OCI-LY1 (cell line): ENCODE measurements around the gene HLCS.

Experiments
- H2AFZ ChIP-seq: fragments of 200-600 bp; sonication (generic), shearing (Covaris generic); 2 replicates; pipeline ENCODE4 v1.6.0; 2014; ENCODE audit warnings: antibody characterized with exemption, mild to moderate bottlenecking, low read length
- H3F3A ChIP-seq: fragments of 200-600 bp; sonication (generic), shearing (Covaris generic); 2 replicates; pipeline ENCODE4 v1.6.0; 2014; ENCODE audit warnings: mild to moderate bottlenecking, antibody characterized with exemption, low read length, moderate library complexity; ENCODE audit not compliant: insufficient read depth
- H3K27ac ChIP-seq: fragments of 200-600 bp; sonication (generic); 2 replicates; pipeline ENCODE4 v1.5.1; 2014; ENCODE audit warnings: low read length, mixed run types, mild to moderate bottlenecking, low read depth; ENCODE audit not compliant: poor library complexity, severe bottlenecking
- H3K27me3 ChIP-seq: fragments of 200-600 bp; sonication (generic); 2 replicates; pipeline ENCODE4 v1.6.0; 2014; ENCODE audit warnings: antibody characterized with exemption, mild to moderate bottlenecking, low read length, moderate library complexity; ENCODE audit not compliant: insufficient read depth
- H3K36me3 ChIP-seq: fragments of 200-600 bp; sonication (generic); 2 replicates; pipeline ENCODE4 v1.6.1; 2014; ENCODE audit warnings: mild to moderate bottlenecking, antibody characterized with exemption, low read length, moderate library complexity, mixed read lengths; ENCODE audit not compliant: insufficient read depth
- H3K4me1 ChIP-seq: fragments of 200-600 bp; sonication (generic); 2 replicates; pipeline ENCODE4 v1.5.1; 2014; ENCODE audit warnings: mild to moderate bottlenecking, low read length, moderate library complexity; ENCODE audit not compliant: insufficient read depth, severe bottlenecking
- H3K4me2 ChIP-seq: fragments of 200-600 bp; sonication (generic), shearing (Covaris generic); 2 replicates; pipeline ENCODE4 v1.6.1; 2014; ENCODE audit warnings: low read length
- H3K4me3 ChIP-seq: fragments of 200-600 bp; sonication (generic); 2 replicates; pipeline ENCODE4 v1.5.1; 2014; ENCODE audit warnings: low read length, low read depth, mild to moderate bottlenecking, mixed read lengths; ENCODE audit not compliant: poor library complexity, severe bottlenecking
- H3K79me2 ChIP-seq: fragments of 200-600 bp; shearing (Covaris generic); 2 replicates; pipeline ENCODE4 v1.6.1; 2016; ENCODE audit warnings: mixed run types, low read length, mixed read lengths; ENCODE audit not compliant: insufficient read depth
- H3K9ac ChIP-seq: fragments of 200-600 bp; sonication (generic), shearing (Covaris generic); 2 replicates; pipeline ENCODE4 v1.6.1; 2014; ENCODE audit warnings: mild to moderate bottlenecking, low read length, mixed read lengths
- H3K9me2 ChIP-seq: fragments of 200-600 bp; sonication (generic), shearing (Covaris generic); 2 replicates; pipeline ENCODE4 v1.6.1; 2014; ENCODE audit warnings: low read depth, mild to moderate bottlenecking, low read length, mixed read lengths
- H3K9me3 ChIP-seq: fragments of 200-600 bp; shearing (Covaris generic); 2 replicates; pipeline ENCODE4 v1.6.1; 2014; ENCODE audit warnings: low read length, mixed read lengths
- H4K20me1 ChIP-seq: fragments of 200-600 bp; sonication (generic), shearing (Covaris generic); 2 replicates; pipeline ENCODE4 v1.6.0; 2016; ENCODE audit warnings: mild to moderate bottlenecking, low read length; ENCODE audit not compliant: insufficient read depth
- EZH2 ChIP-seq: fragments of 200-600 bp; sonication (generic), shearing (Covaris generic); IDR thresholded peaks from 2 replicates; pipeline ENCODE4 v1.8.0; 2017; ENCODE audit warnings: borderline replicate concordance, mixed run types, mild to moderate bottlenecking, antibody characterized with exemption, low read length, moderate library complexity, mixed read lengths
- TF ChIP-seq, protein P1 (sequence below): fragments of 200-600 bp; sonication (generic), shearing (Covaris generic); IDR thresholded peaks from 2 replicates; pipeline ENCODE4 v1.5.1; 2017; ENCODE audit warnings: mild to moderate bottlenecking, antibody characterized with exemption, low read length, moderate library complexity, mixed read lengths

The HLCS gene

DNA sequence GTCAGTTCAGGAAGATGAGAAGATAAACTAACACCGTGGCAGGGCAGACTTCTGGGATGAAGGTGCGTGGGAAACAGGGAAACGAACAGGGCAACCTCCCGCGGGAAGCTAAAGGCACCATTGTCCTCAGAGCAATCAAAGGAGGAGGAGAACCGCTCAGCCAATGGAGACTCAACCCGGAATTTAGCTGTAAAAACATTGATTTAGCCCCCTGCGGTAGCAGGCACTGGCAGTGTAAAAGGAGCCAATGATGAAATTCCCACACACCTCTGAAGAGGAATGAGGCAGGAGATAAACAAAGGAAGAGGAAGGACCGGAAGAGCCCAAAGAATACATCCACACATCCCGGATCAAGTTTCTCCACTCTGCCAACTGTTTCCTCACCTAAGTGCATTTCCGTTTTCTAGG lies 19.5 kb downstream of the HLCS start:
- no peaks in the 10 kb centered on the region for H3F3A ChIP-seq
- H3K9me3 ChIP-seq: no peaks in the 10 kb centered on the region
- H3K9ac ChIP-seq: no peak overlapping the region
- no peaks in the 10 kb centered on the region for H3K9me2 ChIP-seq
- no peak overlapping the region for H3K4me3 ChIP-seq
- H3K79me2 ChIP-seq: no peaks in the 10 kb centered on the region
- no peak overlapping the region for H3K4me2 ChIP-seq
- no peak overlapping the region for H2AFZ ChIP-seq
- H3K27me3 ChIP-seq: no peaks in the 10 kb centered on the region
- peaks cover 4% of the 10 kb centered on the region; the same call in 1 of the 2 replicates for H3K36me3 ChIP-seq
- H3K27ac ChIP-seq: no peak overlapping the region
- no peaks in the 10 kb centered on the region for H3K4me1 ChIP-seq
- H4K20me1 ChIP-seq: no peaks in the 10 kb centered on the region
- no peak for TF ChIP-seq EZH2
- TF ChIP-seq, protein P1, sequence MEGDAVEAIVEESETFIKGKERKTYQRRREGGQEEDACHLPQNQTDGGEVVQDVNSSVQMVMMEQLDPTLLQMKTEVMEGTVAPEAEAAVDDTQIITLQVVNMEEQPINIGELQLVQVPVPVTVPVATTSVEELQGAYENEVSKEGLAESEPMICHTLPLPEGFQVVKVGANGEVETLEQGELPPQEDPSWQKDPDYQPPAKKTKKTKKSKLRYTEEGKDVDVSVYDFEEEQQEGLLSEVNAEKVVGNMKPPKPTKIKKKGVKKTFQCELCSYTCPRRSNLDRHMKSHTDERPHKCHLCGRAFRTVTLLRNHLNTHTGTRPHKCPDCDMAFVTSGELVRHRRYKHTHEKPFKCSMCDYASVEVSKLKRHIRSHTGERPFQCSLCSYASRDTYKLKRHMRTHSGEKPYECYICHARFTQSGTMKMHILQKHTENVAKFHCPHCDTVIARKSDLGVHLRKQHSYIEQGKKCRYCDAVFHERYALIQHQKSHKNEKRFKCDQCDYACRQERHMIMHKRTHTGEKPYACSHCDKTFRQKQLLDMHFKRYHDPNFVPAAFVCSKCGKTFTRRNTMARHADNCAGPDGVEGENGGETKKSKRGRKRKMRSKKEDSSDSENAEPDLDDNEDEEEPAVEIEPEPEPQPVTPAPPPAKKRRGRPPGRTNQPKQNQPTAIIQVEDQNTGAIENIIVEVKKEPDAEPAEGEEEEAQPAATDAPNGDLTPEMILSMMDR: no peak

DNA sequence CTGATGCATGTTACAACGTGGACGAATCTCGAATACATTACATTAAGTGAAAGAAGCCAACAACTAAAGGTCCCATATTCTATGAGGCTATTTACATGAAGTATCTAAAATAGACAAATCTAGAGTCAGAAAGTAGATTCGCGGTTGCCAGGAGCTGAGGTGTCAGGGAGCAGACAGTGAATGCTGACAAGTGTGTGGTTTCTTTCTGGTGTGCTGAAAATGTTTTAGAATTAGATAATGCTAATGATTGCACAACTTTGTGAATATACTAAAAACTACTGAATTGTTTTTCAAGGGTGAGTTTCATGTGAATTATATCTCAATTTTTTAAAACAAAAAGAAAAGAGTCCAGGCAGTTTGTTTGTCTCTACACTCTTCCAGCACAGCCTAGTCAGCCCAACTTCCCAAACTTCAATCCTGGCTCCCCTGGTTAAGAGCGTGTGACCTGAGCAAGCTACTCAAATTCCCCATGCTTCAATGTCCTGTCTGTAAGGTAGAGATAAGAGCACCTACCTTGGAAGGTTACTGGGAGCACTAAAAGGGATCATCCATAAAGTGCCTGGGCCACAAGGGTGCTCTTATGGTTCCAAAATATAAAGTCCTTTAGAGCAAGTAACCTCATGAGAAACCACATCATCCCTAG lies 20.9 kb downstream of the HLCS start:
- Histone ChIP-seq H2AFZ (no peak overlapping the region), H3K27ac (no peak overlapping the region), H3K9me3 (no peaks in the 10 kb centered on the region), H3K4me2 (no peak overlapping the region), H3K27me3 (no peaks in the 10 kb centered on the region), H3F3A (no peaks in the 10 kb centered on the region), H3K4me3 (no peak overlapping the region), H3K36me3 (peaks cover 4% of the 10 kb centered on the region; the same call in 1 of the 2 replicates), H4K20me1 (no peaks in the 10 kb centered on the region), H3K9ac (no peak overlapping the region), H3K4me1 (no peaks in the 10 kb centered on the region), H3K9me2 (no peaks in the 10 kb centered on the region), H3K79me2 (no peaks in the 10 kb centered on the region)
- TF ChIP-seq EZH2: no peak
- TF ChIP-seq, protein P1: no peak

DNA sequence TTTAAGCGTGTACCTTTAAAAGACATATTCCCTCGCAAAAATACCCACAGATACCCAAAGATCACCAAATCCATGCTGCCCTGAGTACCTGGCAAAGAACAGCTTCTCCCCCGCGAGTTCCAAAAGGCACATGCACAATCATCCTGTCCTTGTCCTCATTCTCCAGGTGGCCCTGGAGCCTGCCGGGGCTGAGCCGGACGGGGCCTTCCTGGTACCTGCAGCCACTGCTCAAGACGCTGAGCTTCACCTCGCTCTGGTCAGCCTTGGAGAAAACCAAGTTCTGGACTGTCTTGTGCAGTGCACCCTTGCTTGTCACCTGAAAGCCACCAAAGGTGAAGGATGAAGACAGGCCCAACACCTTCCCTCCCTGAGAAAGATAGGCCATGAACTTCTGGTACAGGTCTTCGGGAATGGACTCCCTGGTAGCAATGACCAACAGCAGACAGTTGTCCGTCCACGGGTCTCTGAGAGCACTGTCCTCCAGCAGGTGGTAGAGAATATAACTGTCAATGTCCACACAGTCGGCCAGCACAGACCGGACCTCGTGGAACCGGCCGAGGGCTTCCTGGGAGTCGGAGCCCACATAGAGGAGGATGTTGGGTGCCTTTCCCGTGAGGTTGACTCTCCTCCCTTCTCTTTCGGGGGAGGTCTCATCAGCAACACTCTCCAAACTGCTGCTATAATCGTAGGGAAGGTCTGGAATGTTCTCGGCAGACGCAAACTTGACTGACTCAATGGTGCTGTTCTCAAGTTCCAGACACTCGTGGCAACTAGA lies 29.9 kb downstream of the HLCS start:
- Histone ChIP-seq H3K4me1 (no peaks in the 10 kb centered on the region), H3K9me3 (no peaks in the 10 kb centered on the region), H3K36me3 (peaks cover 8% of the 10 kb centered on the region; the same call in 1 of the 2 replicates), H4K20me1 (no peaks in the 10 kb centered on the region), H3F3A (no peaks in the 10 kb centered on the region), H3K9me2 (no peaks in the 10 kb centered on the region), H3K79me2 (no peaks in the 10 kb centered on the region), H3K27me3 (no peaks in the 10 kb centered on the region), H3K4me2 (no peak overlapping the region), H3K9ac (no peak overlapping the region), H3K4me3 (no peak overlapping the region), H3K27ac (no peak overlapping the region), H2AFZ (no peak overlapping the region)
- TF ChIP-seq EZH2: no peak
- TF ChIP-seq, protein P1: no peak
